RWPE1 (cell line): ENCODE results near the gene ATP7A.
"Not testable (repeated sequence)": the region's sequence is repeated elsewhere in the genome, so short reads cannot be mapped to it uniquely, and the experiment has no call there.

Experiments used
- CTCF ChIA-PET: fragments of 350-600 bp; sonication (Branson Sonifier 250); formaldehyde crosslinking; extraction: SDS; loops from one replicate; lab custom pipeline; 2021; lab: Yijun Ruan, JAX
- POLR2A ChIA-PET: fragments of 400-600 bp; formaldehyde crosslinking; extraction: SDS; loops from one replicate; lab custom pipeline; 2020; ENCODE audit warnings: antibody characterized with exemption; ENCODE audit not compliant: low non-redundant PET; lab: Yijun Ruan, JAX
- DNase-seq: peaks from one replicate; pipeline ENCODE4 v3.0.0; 2012; ENCODE audit warnings: low spot score
- H3K27ac ChIP-seq: fragments of 450-650 bp; 2 replicates; pipeline ENCODE4 v1.5.1; 2017
- CTCF ChIP-seq: fragments of 450-650 bp; conservative IDR thresholded peaks from 2 replicates; pipeline ENCODE4 v1.5.1; 2017; ENCODE audit warnings: low read depth, mild to moderate bottlenecking

ATP7A gene

GRCh38 chrX:78071331-78071730, 160.8 kb downstream of the ATP7A start:
- no peak overlapping the region for H3K27ac ChIP-seq
- CTCF ChIA-PET: no interaction called here
- POLR2A ChIA-PET: no interaction called here
- no peak for TF ChIP-seq CTCF
- no peak for DNase-seq

GRCh38 chrX:78073147-78074077, 162.9 kb downstream of the ATP7A start:
- POLR2A ChIA-PET, DNase-seq, H3K27ac ChIP-seq: not testable (repeated sequence)
- CTCF ChIA-PET: interaction anchor here (0.6 kb wide), 1 partner anchor 1325 kb away, joined by 5 read pairs; no protein-coding TSS in a partner anchor

- no peak overlapping the region for H3K27ac ChIP-seq
- TF ChIP-seq CTCF: no peak
- no peak for DNase-seq
- ChIA-PET CTCF (no interaction called here), POLR2A (no interaction called here)
These were observed 163.6 kb downstream of the ATP7A start for GRCh38 chrX:78074088-78074487.

- no peak for DNase-seq
- no peak for TF ChIP-seq CTCF
- H3K27ac ChIP-seq: no peak overlapping the region
- ChIA-PET POLR2A (no interaction called here), CTCF (no interaction called here)
These were observed 165.4 kb downstream of the ATP7A start for GRCh38 chrX:78075787-78076389.

GRCh38 chrX:78081413-78081812, 170.9 kb downstream of the ATP7A start:
- CTCF ChIA-PET, DNase-seq, H3K27ac ChIP-seq, POLR2A ChIA-PET: not testable (repeated sequence)

- ChIA-PET POLR2A (no interaction called here), CTCF (interaction anchor here (0.6 to 1.0 kb wide), 2 partner anchors 18 to 193 kb away, joined by 3 read pairs; partner anchors contain the start of gene COX7B)
- TF ChIP-seq CTCF: peak; percentile 34
- 0 out of 2 replicates have a peak overlapping the region, but pooled peaks have one; percentile 15 for H3K27ac ChIP-seq
- DNase-seq: peak; percentile 16
These were observed 181.8 kb downstream of the ATP7A start for GRCh38 chrX:78092296-78092695.

- POLR2A ChIA-PET: no interaction called here
- no peak overlapping the region for H3K27ac ChIP-seq
- TF ChIP-seq CTCF: no peak
- CTCF ChIA-PET: no interaction called here
- DNase-seq: no peak
These were observed 187.6 kb downstream of the ATP7A start for GRCh38 chrX:78098108-78098507.
